Lung (tissue), 16 donors: ENCODE measurements around the gene TBC1D13. TPM values are rescaled to one million over a fixed set of nuclear protein-coding genes. Genes with fewer than 3 reads are reported as not detected.

Experiments
- ATAC-seq: fragments of 200-7000 bp; cut with Tn5 transposase; one replicate; pipeline ENCODE4 v1.9.1; 2020; ENCODE audit warnings: moderate number of reproducible peaks; ENCODE audit not compliant: insufficient read depth, low FRiP score
- DNase-seq, 3 donors: peaks; one replicate each; pipeline ENCODE4 v3.0.0-alpha.2; 2013 to 2017
- H3K27ac ChIP-seq, 2 donors: one replicate each; pipeline ENCODE4 v1.5.1; 2013; ENCODE audit warnings: mild to moderate bottlenecking in 2 of 2, moderate library complexity in 2 of 2, control low read depth in 1 of 2, inconsistent platforms in 1 of 2, low read depth in 1 of 2, low read length in 1 of 2
- H3K27me3 ChIP-seq, 3 donors: one replicate each; pipeline ENCODE4 v1.5.1; 2013; ENCODE audit warnings: low read length in 2 of 3; ENCODE audit not compliant: control insufficient read depth in 3 of 3, insufficient read depth in 3 of 3
- H3K36me3 ChIP-seq, 4 donors: one replicate each; pipeline ENCODE4 v1.5.1; 2013; ENCODE audit warnings: low read length in 4 of 4, mild to moderate bottlenecking in 1 of 4, moderate library complexity in 1 of 4; ENCODE audit not compliant: control insufficient read depth in 4 of 4, insufficient read depth in 4 of 4
- H3K4me1 ChIP-seq, 5 donors: one replicate each; pipeline ENCODE4 v1.5.1; 2013; ENCODE audit warnings: low read length in 5 of 5, mild to moderate bottlenecking in 2 of 5, moderate library complexity in 1 of 5; ENCODE audit not compliant: control insufficient read depth in 5 of 5, insufficient read depth in 5 of 5
- H3K4me3 ChIP-seq: one replicate; pipeline ENCODE4 v1.5.1; 2013; ENCODE audit warnings: mild to moderate bottlenecking, control low read depth, moderate library complexity
- H3K9ac ChIP-seq, 2 donors: one replicate each; pipeline ENCODE4 v1.5.1; 2013; ENCODE audit warnings: low read length in 2 of 2, control low read depth in 1 of 2; ENCODE audit not compliant: insufficient read depth in 1 of 2
- H3K9me3 ChIP-seq, 4 donors: one replicate each; pipeline ENCODE4 v1.5.1; 2013; ENCODE audit warnings: low read length in 3 of 4, mild to moderate bottlenecking in 1 of 4, moderate library complexity in 1 of 4; ENCODE audit not compliant: control insufficient read depth in 4 of 4, insufficient read depth in 3 of 4
- WGBS, 2 donors: extraction: QIAGEN DNeasy Blood & Tissue Kit; methylation state at CpG; one replicate each; pipeline ENCODE4 v1.1.7; 2013; 5-methylcytosine and 5-hydroxymethylcytosine counted together
- long read RNA-seq, 5 donors: transcript quantifications; one replicate each; lab custom pipeline, GENCODE V29; 2026
- polyA plus RNA-seq, 2 donors: library from polyadenylated mRNA; stranded (reverse); fragments of 200-250 nt; gene quantifications; one replicate each; pipeline ENCODE4 v1.2.1, GENCODE V29; 2013
- total RNA-seq, 2 donors: library from RNA; depleted of rRNA in 1 of 2; stranded (reverse); fragments of >200 nt in 1 of 2; gene quantifications; one replicate each; pipeline ENCODE4 v1.2.1, GENCODE V29; 2014 to 2021
- TF ChIP-seq, protein P1 (sequence below): IDR thresholded peaks from 2 replicates; pipeline ENCODE4 v1.5.1; 2012; ENCODE audit warnings: mild to moderate bottlenecking; ENCODE audit errors: control extremely low read depth, extremely low read depth
- donor health status: control.
- donor health status: control.
- donor health status: Bipolar disorder and iron deficiency.
- donor health status: healthy.
- donor health status: DM: yes; HTN: yes; CAD: no.

The TBC1D13 gene, protein sequence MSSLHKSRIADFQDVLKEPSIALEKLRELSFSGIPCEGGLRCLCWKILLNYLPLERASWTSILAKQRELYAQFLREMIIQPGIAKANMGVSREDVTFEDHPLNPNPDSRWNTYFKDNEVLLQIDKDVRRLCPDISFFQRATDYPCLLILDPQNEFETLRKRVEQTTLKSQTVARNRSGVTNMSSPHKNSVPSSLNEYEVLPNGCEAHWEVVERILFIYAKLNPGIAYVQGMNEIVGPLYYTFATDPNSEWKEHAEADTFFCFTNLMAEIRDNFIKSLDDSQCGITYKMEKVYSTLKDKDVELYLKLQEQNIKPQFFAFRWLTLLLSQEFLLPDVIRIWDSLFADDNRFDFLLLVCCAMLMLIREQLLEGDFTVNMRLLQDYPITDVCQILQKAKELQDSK
- total RNA-seq (10 to 100 TPM in 1 of 2 donors, 1 to 10 TPM in 1; 9.7 to 27.7 TPM), polyA plus RNA-seq (10 to 100 TPM; 14.0 to 14.3 TPM)
- long read RNA-seq, donor 1, transcript TBC1D13-202 (12 exons, 3,906 nt), result major isoform, 7 of 7 reads
- long read RNA-seq, donor 1, partial matches to known transcripts, result 0 of 7 reads
- long read RNA-seq, donor 1, other reads (novel, unspliced or antisense), result 0 of 7 reads
- long read RNA-seq, donor 2, partial matches to known transcripts, result 0 of 3 reads
- long read RNA-seq, donor 2, other reads (novel, unspliced or antisense), result 0 of 3 reads
- long read RNA-seq, donor 3, partial matches to known transcripts, result 8 of 10 reads
- long read RNA-seq, donor 3, other reads (novel, unspliced or antisense), result 0 of 10 reads
- long read RNA-seq, donor 4, partial matches to known transcripts, result 0 of 2 reads
- long read RNA-seq, donor 4, other reads (novel, unspliced or antisense), result 0 of 2 reads
- long read RNA-seq, donor 5, partial matches to known transcripts, result 0 of 4 reads
- long read RNA-seq, donor 5, other reads (novel, unspliced or antisense), result 0 of 4 reads

DNA sequence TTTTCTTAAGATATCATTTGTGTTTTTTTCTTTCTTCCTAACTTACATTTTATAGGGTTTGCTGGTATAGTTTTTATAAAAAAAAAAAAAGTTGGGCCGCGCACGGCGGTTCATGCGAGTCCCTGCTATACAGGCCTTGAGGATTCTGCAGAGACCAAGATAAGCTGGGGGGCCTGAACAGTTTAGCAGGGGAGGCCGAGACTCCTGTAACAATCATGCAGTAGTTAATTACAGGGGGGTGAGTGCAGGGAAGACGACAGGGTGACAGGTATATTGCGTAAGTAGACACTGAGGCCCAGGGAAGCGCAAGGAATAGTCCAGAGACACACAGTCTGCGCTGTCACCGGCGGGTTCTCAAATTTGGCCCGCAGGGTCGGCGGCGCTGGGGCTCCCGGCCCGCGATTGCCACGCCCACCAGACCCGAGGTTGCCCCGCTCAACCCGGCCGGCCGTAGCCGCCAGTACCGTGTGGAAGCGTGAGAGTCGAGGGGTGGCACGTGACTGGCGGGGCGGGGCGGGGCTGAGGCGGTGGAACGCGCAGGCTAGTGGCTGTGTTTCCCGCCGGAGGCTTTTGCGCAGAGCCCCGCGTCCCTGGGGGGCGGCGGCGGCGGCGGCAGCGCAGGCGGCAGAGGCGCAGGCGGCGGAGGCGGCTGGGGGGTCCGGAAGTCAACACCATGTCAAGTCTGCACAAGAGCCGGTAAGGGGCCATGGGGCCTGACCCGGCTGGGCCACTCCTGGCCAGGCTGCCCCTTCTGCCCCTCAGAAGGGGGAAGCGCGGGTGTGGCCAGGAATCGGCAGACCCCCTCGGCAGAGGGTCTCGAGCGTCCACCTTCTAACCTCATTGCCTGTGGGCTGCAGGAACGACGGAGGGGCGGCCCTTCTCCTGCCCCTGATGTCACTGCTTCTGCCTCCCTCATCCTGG is at the start of gene TBC1D13:
Gene TBC1D13, plus strand, starts transcription at position 573 of the 921 bp plus-strand sequence. Its CDS starts 101 bp downstream, at position 674.
- WGBS, 2 donors, result 7 to 10% methylated on average over 40 to 64 of the region's 64 CpGs
- TF ChIP-seq, protein P1, sequence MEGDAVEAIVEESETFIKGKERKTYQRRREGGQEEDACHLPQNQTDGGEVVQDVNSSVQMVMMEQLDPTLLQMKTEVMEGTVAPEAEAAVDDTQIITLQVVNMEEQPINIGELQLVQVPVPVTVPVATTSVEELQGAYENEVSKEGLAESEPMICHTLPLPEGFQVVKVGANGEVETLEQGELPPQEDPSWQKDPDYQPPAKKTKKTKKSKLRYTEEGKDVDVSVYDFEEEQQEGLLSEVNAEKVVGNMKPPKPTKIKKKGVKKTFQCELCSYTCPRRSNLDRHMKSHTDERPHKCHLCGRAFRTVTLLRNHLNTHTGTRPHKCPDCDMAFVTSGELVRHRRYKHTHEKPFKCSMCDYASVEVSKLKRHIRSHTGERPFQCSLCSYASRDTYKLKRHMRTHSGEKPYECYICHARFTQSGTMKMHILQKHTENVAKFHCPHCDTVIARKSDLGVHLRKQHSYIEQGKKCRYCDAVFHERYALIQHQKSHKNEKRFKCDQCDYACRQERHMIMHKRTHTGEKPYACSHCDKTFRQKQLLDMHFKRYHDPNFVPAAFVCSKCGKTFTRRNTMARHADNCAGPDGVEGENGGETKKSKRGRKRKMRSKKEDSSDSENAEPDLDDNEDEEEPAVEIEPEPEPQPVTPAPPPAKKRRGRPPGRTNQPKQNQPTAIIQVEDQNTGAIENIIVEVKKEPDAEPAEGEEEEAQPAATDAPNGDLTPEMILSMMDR, result no peak
- no peaks in the 10 kb centered on the region for H3K27me3 ChIP-seq

DNA sequence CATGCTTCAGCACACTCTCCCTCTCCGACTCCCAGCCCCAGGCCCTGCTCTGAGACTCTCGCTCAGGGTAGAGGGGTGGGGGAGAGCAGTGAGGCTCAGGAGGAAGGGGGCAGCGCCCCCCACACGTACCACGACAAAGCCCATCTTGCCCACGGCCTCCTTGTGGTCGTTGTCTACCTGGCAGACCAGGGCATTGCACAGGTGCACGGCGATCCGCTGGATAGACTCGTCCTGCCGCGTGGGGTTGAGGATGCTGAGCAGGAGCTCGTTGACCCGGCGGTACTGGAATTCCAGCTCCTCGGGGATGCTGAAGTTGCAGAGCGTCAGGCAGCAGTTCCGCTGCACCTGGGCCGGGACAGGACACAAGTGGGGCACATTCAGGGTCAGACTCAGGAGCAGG is 44.7 kb upstream of the TBC1D13 start:
- Histone ChIP-seq H3K9me3 (no peaks in the 10 kb centered on the region), H3K27ac (no peak overlapping the region), H3K36me3 (peaks cover 9 to 20% (median 16%) of the 10 kb centered on the region in 4 donors), H3K4me1 (no peaks in the 10 kb centered on the region), H3K9ac (no peak overlapping the region), H3K27me3 (no peaks in the 10 kb centered on the region), H3K4me3 (no peak overlapping the region)
- TF ChIP-seq, protein P1, result no peak
- no peak for ATAC-seq
- no peak for DNase-seq
- WGBS, 2 donors, result 77 to 92% methylated on average over 20 of the region's 20 CpGs

More for the DNA sequence above, at the start of gene TBC1D13:
- peaks cover 0 to 9% (median 5%) of the 10 kb centered on the region in 5 donors for H3K4me1 ChIP-seq
- H3K9me3 ChIP-seq, result no peaks in the 10 kb centered on the region
- DNase-seq, result peak; percentile 85 to 89 (median 88)
- H3K4me3 ChIP-seq, result peak within 1 kb of the TSS; percentile 100
- peak; percentile 98 for ATAC-seq
- peaks cover 3 to 18% (median 12%) of the 10 kb centered on the region in 4 donors for H3K36me3 ChIP-seq
- peak within 1 kb of the TSS; percentile 87 to 91 for H3K27ac ChIP-seq
- H3K9ac ChIP-seq, result peak within 1 kb of the TSS; percentile 28 to 79

DNA sequence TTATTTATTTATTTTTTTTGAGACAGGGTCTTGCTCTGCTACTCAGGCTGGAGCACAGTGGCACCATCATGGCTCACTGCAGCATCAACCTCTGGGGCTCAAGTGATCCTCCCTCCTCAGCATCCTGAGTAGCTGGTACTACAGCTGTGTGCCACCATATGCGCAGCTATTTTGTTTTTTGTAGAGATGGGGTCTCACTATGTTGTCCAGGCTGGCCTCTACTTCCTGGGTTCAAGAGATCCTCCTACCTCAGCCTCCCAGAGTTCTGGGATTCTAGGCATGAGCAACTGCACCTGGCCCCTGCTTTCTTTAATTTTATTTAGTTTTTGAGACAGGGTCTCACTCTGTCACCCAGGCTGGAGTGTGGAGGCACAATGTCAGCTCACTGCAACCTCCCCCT is 43.6 kb upstream of the TBC1D13 start:
- DNase-seq (no peak), ATAC-seq (no peak)
- TF ChIP-seq, protein P1, result no peak
- WGBS, 2 donors, result 95 to 98% methylated on average over 1 of the region's 1 CpG
- no peaks in the 10 kb centered on the region for H3K9me3 ChIP-seq
- no peak overlapping the region for H3K9ac ChIP-seq
- no peaks in the 10 kb centered on the region for H3K4me1 ChIP-seq
- peaks cover 9 to 20% (median 16%) of the 10 kb centered on the region in 4 donors for H3K36me3 ChIP-seq
- no peaks in the 10 kb centered on the region for H3K27me3 ChIP-seq
- H3K4me3 ChIP-seq, result no peak overlapping the region
- H3K27ac ChIP-seq, result no peak overlapping the region
